H1 (cell line): Measurements from ENCODE around the gene TM9SF2. TPM values are rescaled to one million over a fixed set of nuclear protein-coding genes. Genes with fewer than 3 reads are reported as not detected.

Experiments
- CTCF ChIA-PET: fragments of 300-600 bp; sonication (Branson Sonifier 250); formaldehyde crosslinking; loops from one replicate; lab custom pipeline; 2021; ENCODE audit not compliant: partially characterized antibody; lab: Charles Lee
- POLR2A ChIA-PET: fragments of 300-600 bp; sonication (Branson Sonifier 250); formaldehyde crosslinking; loops from one replicate; lab custom pipeline; 2021; ENCODE audit warnings: inconsistent platforms; ENCODE audit not compliant: partially characterized antibody; lab: Charles Lee
- DNase-seq, 2 experiments: peaks; one replicate each; pipeline versions ENCODE4 v3.0.0 to v3.0.0-alpha.2; 2010 to 2022; ENCODE audit warnings: low spot score in 2 of 2, low read depth in 1 of 2, mixed read lengths in 1 of 2
- FAIRE-seq: peaks from 2 replicates; lab custom pipeline; 2011; peaks lifted over from hg19 to GRCh38; lab: Jason Lieb, UNC
- H2AFZ ChIP-seq: 2 replicates; pipeline ENCODE4 v1.8.1; 2012; ENCODE audit warnings: low read length, inconsistent platforms
- H2AK5ac ChIP-seq: 2 replicates; pipeline ENCODE4 v1.6.1; 2013; ENCODE audit warnings: low read depth, low read length
- H2BK120ac ChIP-seq: replicated peaks from 2 replicates; pipeline ENCODE3; 2013; ENCODE audit warnings: low read depth, low read length, inconsistent platforms
- H2BK12ac ChIP-seq: 2 replicates; pipeline ENCODE4 v1.6.1; 2013; ENCODE audit warnings: low read depth, low read length
- H2BK15ac ChIP-seq: 2 replicates; pipeline ENCODE4 v1.6.1; 2013; ENCODE audit warnings: low read length
- H2BK20ac ChIP-seq: 2 replicates; pipeline ENCODE4 v1.6.1; 2013; ENCODE audit warnings: low read length
- H2BK5ac ChIP-seq: 2 replicates; pipeline ENCODE4 v1.6.1; 2013; ENCODE audit warnings: low read depth, low read length
- H3K14ac ChIP-seq: 2 replicates; pipeline ENCODE4 v1.6.1; 2013; ENCODE audit warnings: inconsistent platforms; ENCODE audit not compliant: insufficient read length
- H3K18ac ChIP-seq: 2 replicates; pipeline ENCODE4 v1.6.1; 2013; ENCODE audit warnings: low read length; ENCODE audit errors: extremely low read depth
- H3K23ac ChIP-seq: 2 replicates; pipeline ENCODE4 v1.6.1; 2013; ENCODE audit warnings: inconsistent platforms; ENCODE audit not compliant: insufficient read length
- H3K23me2 ChIP-seq: 2 replicates; pipeline ENCODE4 v1.6.1; 2013; ENCODE audit warnings: low read depth, low read length
- H3K27ac ChIP-seq: 2 replicates; pipeline ENCODE4 v1.6.1; 2011; ENCODE audit warnings: low read depth, low read length, inconsistent platforms
- H3K27me3 ChIP-seq, 4 experiments: replicated peaks in 1 of 4; 1 replicate in 1 of 4; 2 replicates in 3 of 4; pipeline versions ENCODE4 v1.6.1 to v1.8.1; 2011 to 2013; ENCODE audit warnings: low read length in 3 of 4, mild to moderate bottlenecking in 3 of 4, inconsistent platforms in 2 of 4, mixed read lengths in 2 of 4, moderate library complexity in 1 of 4; ENCODE audit not compliant: control insufficient read depth in 3 of 4, insufficient read depth in 3 of 4; ENCODE audit errors: extremely low read depth in 1 of 4
- H3K36me3 ChIP-seq, 4 experiments: 2 replicates each; pipeline versions ENCODE4 v1.6.1 to v1.8.1; 2011 to 2013; ENCODE audit warnings: mild to moderate bottlenecking in 4 of 4, low read length in 3 of 4, moderate library complexity in 2 of 4, control low read depth in 1 of 4, inconsistent platforms in 1 of 4; ENCODE audit not compliant: insufficient read depth in 4 of 4, control insufficient read depth in 2 of 4
- H3K4ac ChIP-seq: replicated peaks from 2 replicates; pipeline ENCODE3; 2013; ENCODE audit warnings: low read length, low read depth, mixed read lengths, inconsistent platforms; ENCODE audit not compliant: insufficient read length
- H3K4me1 ChIP-seq, 4 experiments: replicated peaks in 1 of 4; 1 replicate in 1 of 4; 2 replicates in 3 of 4; pipeline versions ENCODE4 v1.6.1 to v1.8.1; 2011 to 2013; ENCODE audit warnings: low read length in 3 of 4, inconsistent platforms in 2 of 4, mixed read lengths in 1 of 4; ENCODE audit not compliant: insufficient read depth in 4 of 4, control insufficient read depth in 3 of 4
- H3K4me2 ChIP-seq, 2 experiments: 2 replicates each; pipeline versions ENCODE4 v1.6.1 to v1.8.1; 2011 to 2013; ENCODE audit warnings: low read depth in 2 of 2, low read length in 2 of 2, control low read depth in 1 of 2, inconsistent platforms in 1 of 2, mild to moderate bottlenecking in 1 of 2; ENCODE audit not compliant: insufficient read depth in 1 of 2
- H3K4me3 ChIP-seq, 4 experiments: fragments of 200-600, 300-600 bp in 1 of 4; sonication (generic), shearing (Covaris generic), sonication (Bioruptor Twin) in 1 of 4; 2 replicates each; pipeline versions ENCODE4 v1.5.1 to v1.8.1; 2011 to 2016; ENCODE audit warnings: low read length in 4 of 4, low read depth in 3 of 4, control low read depth in 2 of 4, inconsistent platforms in 2 of 4, mild to moderate bottlenecking in 2 of 4, mixed read lengths in 1 of 4, moderate library complexity in 1 of 4; ENCODE audit not compliant: insufficient read depth in 2 of 4; ENCODE audit errors: extremely low read depth in 1 of 4
- H3K56ac ChIP-seq: replicated peaks from 2 replicates; pipeline ENCODE3; 2013; ENCODE audit warnings: low read depth, mild to moderate bottlenecking, mixed read lengths, low read length, inconsistent platforms; ENCODE audit not compliant: insufficient read length
- H3K79me1 ChIP-seq: 2 replicates; pipeline ENCODE4 v1.6.1; 2013; ENCODE audit warnings: low read depth, low read length, control low read depth
- H3K79me2 ChIP-seq, 2 experiments: 2 replicates each; pipeline versions ENCODE4 v1.6.1 to v1.8.1; 2012 to 2013; ENCODE audit warnings: low read length in 2 of 2, mild to moderate bottlenecking in 2 of 2, inconsistent platforms in 1 of 2; ENCODE audit not compliant: insufficient read depth in 2 of 2, control insufficient read depth in 1 of 2
- H3K9ac ChIP-seq, 4 experiments: replicated peaks in 1 of 4; 1 replicate in 1 of 4; 2 replicates in 3 of 4; pipeline versions ENCODE4 v1.6.1 to v1.8.1; 2011 to 2013; ENCODE audit warnings: low read depth in 3 of 4, low read length in 3 of 4, control low read depth in 2 of 4, mild to moderate bottlenecking in 2 of 4, moderate library complexity in 2 of 4, inconsistent platforms in 1 of 4; ENCODE audit errors: extremely low read depth in 1 of 4
- H3K9me3 ChIP-seq, 2 experiments: 2 replicates each; pipeline versions ENCODE4 v1.6.1 to v1.8.1; 2012 to 2013; ENCODE audit warnings: mild to moderate bottlenecking in 2 of 2, moderate library complexity in 2 of 2, control low read depth in 1 of 2, inconsistent platforms in 1 of 2, low read depth in 1 of 2, low read length in 1 of 2, mixed read lengths in 1 of 2; ENCODE audit not compliant: insufficient read depth in 2 of 2
- H4K20me1 ChIP-seq, 2 experiments: replicated peaks in 1 of 2; 2 replicates each; pipeline versions ENCODE3 to v1.8.1; 2011 to 2013; ENCODE audit warnings: inconsistent platforms in 2 of 2, low read length in 2 of 2, mild to moderate bottlenecking in 1 of 2; ENCODE audit not compliant: insufficient read depth in 2 of 2, control insufficient read depth in 1 of 2
- H4K5ac ChIP-seq: 2 replicates; pipeline ENCODE4 v1.6.1; 2013; ENCODE audit warnings: low read length, low read depth, mixed read lengths, inconsistent platforms; ENCODE audit not compliant: insufficient read length
- H4K8ac ChIP-seq: 2 replicates; pipeline ENCODE4 v1.8.0; 2013; ENCODE audit warnings: mild to moderate bottlenecking, moderate library complexity, low read length, inconsistent platforms; ENCODE audit not compliant: insufficient read depth; ENCODE audit errors: extremely low read depth
- H4K91ac ChIP-seq: replicated peaks from 2 replicates; pipeline ENCODE3; 2013; ENCODE audit warnings: low read length, mixed read lengths, inconsistent platforms; ENCODE audit not compliant: insufficient read length
- E2F6 ChIP-seq: IDR thresholded peaks from 2 replicates; pipeline ENCODE4 v1.6.1; 2012; ENCODE audit warnings: inconsistent platforms
- WGBS, 2 experiments: shearing (Covaris generic) in 1 of 2; methylation state at CpG; one replicate each; pipeline versions ENCODE4 v1.1.6 to v1.1.7; 2013 to 2015; ENCODE audit warnings: low lambda C conversion rate in 2 of 2, mixed read lengths in 2 of 2, inconsistent platforms in 1 of 2, low coverage in 1 of 2, missing lambda C conversion rate in 1 of 2; ENCODE audit not compliant: insufficient replicate concordance in 2 of 2, insufficient coverage in 1 of 2, insufficient read length in 1 of 2; ENCODE audit errors: extremely low coverage in 1 of 2, missing lambda C conversion rate in 1 of 2; 5-methylcytosine and 5-hydroxymethylcytosine counted together
- polyA plus RNA-seq, 7 experiments: library from polyadenylated mRNA; depleted of rRNA in 3 of 7; stranded (reverse) in 5 of 7; unstranded in 2 of 7; fragments of >200 nt in 5 of 7; fragments of 200-250 nt in 2 of 7; gene quantifications; 1 replicate in 5 of 7; 2 replicates in 1 of 7; 4 replicates in 1 of 7; pipeline versions ENCODE4 v1.2.1 to v1.2.3, GENCODE V29; 2011 to 2013; ENCODE audit warnings: missing spikeins in 2 of 7, mixed read lengths in 2 of 7
- total RNA-seq: library from RNA; stranded (reverse); fragmentation: NEBNext Ultra II Directional; extraction: Animal tissue kit (Norgen Biotek cat#: 25700); gene quantifications from 2 replicates; pipeline ENCODE4 v1.2.1, GENCODE V29; 2021

Gene TM9SF2
- total and polyA plus RNA-seq, 2 of the 8 experiments (the other 6 are each of a cell fraction or from before 2014, with no cell fraction given): 68.0 to 101 TPM

- Histone ChIP-seq H3K27ac (no peak overlapping the region), H3K79me2 (peaks cover 4 to 39% of the 10 kb centered on the region in 2 experiments; a peak in 3 of 4 replicates), H2AFZ (no peak overlapping the region), H3K79me1 (peaks cover 8% of the 10 kb centered on the region; the same call in 1 of the 2 replicates), H2BK5ac (no peak overlapping the region), H3K4me1 (no peaks in the 10 kb centered on the region), H3K4ac (no peak overlapping the region), H3K27me3 (no peaks in the 10 kb centered on the region), H3K36me3 (peaks cover 5 to 27% (median 17%) of the 10 kb centered on the region in 4 experiments; a peak in 5 of 8 replicates), H2BK120ac (no peak overlapping the region), H4K20me1 (peaks cover 0 to 3% of the 10 kb centered on the region in 2 experiments), H2AK5ac (no peak overlapping the region), H2BK20ac (no peak overlapping the region), H3K4me3 (no peak overlapping the region), H3K23ac (no peak overlapping the region), H4K91ac (no peak overlapping the region), H2BK12ac (no peak overlapping the region), H3K9me3 (no peaks in the 10 kb centered on the region), H4K5ac (no peak overlapping the region)
- ChIA-PET POLR2A (interaction anchor here (1.5 to 1.9 kb wide), 2 partner anchors 8 to 16 kb away, joined by 4 to 9 read pairs; partner anchors contain the start of gene TM9SF2), CTCF (interaction anchor here (1.2 to 3.4 kb wide), 5 partner anchors 8 to 84 kb away, joined by 4 to 17 read pairs (median 6); no protein-coding TSS in a partner anchor)
- 89% methylated on average over 2 of the region's 2 CpGs; no CpG with 5 or more reads in 1 of the 2 experiments for WGBS, 2 experiments
- FAIRE-seq (no peak), DNase-seq (no peak)
- no peak for TF ChIP-seq E2F6
- TF ChIP-seq, all 59 proteins: peak for 0
- H3K56ac ChIP-seq: no peak overlapping the region
- H2BK15ac ChIP-seq: no peak overlapping the region
- H3K4me2 ChIP-seq: no peak overlapping the region
- H3K14ac ChIP-seq: no peak overlapping the region
- H4K8ac ChIP-seq: no peak overlapping the region
- no peak overlapping the region for H3K18ac ChIP-seq
- no peak overlapping the region for H3K9ac ChIP-seq
- no peaks in the 10 kb centered on the region for H3K23me2 ChIP-seq
Observed at GRCh38 chr13:99517577-99517976, 16.3 kb downstream of the TM9SF2 start.
